Stimulated activated CD8-positive, alpha-beta memory T cell treated with anti-CD3 and anti-CD28 coated beads, Interleukin-7, amount 100 ng/mL, for 1 hour (primary cell): ENCODE data around the gene GPD1L.

Source experiments
- DNase-seq, 2 donors: peaks; one replicate each; pipeline ENCODE4 v3.0.0-alpha.2; 2020; ENCODE audit warnings: low read depth in 2 of 2

The GPD1L gene

DNA sequence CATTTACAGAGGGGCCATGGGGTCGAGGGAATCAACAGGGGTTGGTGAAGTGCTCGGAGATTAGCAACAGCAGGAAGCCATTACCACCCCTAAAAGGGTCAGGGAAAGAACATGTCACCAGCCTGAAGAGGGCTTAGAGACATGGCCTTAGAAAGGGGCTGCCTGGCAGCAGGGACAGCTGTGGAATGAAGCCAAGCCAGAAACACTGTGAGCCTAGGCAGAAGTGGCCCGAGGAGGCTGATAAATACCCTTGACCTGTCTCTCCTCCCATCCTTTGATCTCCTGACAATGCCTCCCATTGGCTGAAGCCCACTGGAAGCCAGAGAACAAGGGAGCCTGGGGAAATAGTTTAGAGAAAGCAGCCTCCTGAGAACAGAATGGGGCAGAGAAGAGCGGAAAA, 31.4 kb downstream of the GPD1L start:
- DNase-seq = no peak

GRCh38 chr3:32138545-32139104, 32.2 kb downstream of the GPD1L start:
- no peak for DNase-seq

- DNase-seq = no peak
Measured at GRCh38 chr3:32140943-32141342, 34.5 kb downstream of the GPD1L start.

DNA sequence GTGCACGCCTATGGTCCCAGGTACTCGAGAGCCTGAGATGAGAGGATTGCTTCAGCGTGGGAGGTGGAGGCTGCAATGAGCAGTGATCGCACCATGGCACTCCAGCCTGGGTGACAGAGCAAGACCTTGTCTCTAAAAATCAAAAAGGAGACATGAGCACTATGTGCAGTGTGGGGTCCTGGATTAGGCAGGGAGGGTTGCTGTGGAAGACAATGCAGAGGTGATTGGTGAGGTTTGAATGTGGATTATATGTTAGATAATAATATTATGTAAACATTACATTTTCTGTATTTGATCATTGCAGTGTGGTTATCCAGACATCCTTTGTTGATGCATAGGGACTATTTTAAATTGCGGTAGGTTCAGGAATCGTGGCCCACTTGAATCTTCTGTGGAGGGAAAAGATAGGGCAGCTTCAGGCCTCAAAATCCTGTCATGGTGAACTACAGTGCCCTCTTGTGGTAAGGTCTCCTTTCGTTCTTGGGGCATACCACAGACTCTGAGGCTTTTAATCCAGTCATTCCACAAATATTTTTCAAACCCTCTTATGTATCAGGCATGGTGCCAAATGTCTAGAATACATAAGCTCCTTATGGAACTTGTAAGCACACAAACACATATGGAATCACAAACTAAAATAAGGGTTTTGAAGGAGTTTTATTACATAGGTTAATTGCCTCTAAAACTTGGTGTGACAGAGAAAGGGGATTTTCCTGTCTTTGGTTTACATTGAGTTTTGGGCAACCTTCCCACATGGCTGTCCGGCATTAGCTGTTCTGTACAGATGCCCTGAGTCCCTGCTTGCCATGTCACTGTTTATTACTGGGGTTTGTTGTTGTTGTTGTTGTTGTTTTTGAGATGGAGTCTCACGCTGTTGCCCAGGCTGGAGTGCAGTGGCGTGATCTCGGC, 37.7 kb downstream of the GPD1L start:
- DNase-seq = peak in 1 of 2 donors; percentile 9

- DNase-seq = no peak
Measured at GRCh38 chr3:32146746-32147211, 40.4 kb downstream of the GPD1L start.

- no peak for DNase-seq
Measured at GRCh38 chr3:32147509-32147908, 41.1 kb downstream of the GPD1L start.

DNA sequence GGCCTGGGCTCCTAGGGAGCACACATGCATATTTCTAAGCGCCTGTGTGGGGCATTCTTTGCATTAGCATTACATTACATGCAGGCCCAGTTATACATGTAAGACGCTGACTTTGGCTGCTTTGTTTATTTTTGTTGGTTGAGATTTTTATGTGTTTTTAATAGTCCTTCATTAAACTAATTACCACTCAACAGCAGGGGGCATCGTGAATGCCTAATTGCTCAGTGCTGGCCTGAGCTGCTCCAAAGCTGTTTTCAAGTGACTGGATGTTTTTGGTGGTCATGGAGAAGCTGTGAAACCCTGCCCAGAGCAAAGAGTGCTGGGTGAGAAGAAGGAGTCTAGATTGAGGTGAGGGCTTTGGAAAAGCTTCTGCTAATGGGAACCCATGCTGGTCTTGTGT, 41.5 kb downstream of the GPD1L start:
- DNase-seq = no peak

- DNase-seq = no peak
Measured at GRCh38 chr3:32148351-32148750, 41.9 kb downstream of the GPD1L start.

DNA sequence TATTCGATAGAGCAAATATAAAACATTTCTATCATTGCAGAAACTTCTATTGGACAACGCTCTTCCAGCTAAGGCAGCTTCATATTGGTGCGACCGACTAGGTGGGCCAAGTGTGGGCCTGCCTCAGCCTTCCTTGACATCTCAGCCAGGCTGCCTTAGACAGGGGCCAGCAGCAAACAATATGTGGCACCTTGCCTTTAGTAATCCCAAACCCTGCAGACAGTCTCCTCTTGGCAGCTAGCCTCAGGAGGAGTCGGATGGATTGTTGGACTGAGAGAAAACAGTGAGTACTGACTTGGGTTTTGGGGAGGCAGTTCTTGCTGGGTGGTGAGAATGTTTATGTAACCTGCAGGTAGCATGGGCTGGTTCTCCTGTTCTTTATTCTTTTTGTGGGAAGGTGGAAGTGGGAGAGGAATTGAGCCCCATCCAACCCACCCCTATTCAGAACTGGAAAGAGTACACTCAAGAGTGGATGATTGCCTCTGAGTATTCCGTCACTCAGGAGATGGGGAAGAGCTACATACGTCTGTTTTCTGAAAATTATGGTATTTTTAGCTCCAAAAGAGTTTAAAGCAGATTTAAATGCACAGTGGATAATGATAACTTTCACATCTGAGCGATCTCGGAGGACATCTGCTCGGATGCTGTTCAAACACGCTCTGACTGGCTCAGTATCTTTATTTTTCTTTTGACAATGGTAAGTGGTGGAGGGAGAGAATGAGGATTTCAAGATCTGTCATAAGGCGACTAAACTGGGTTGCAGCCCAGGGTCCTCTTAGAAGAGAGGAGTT, 47.2 kb downstream of the GPD1L start:
- DNase-seq = no peak

- no peak for DNase-seq
Measured at GRCh38 chr3:32154205-32154579, 47.8 kb downstream of the GPD1L start.

GRCh38 chr3:32155117-32155516, 48.7 kb downstream of the GPD1L start:
- DNase-seq = no peak

GRCh38 chr3:32157600-32158264, 51.3 kb downstream of the GPD1L start:
- no peak for DNase-seq

DNA sequence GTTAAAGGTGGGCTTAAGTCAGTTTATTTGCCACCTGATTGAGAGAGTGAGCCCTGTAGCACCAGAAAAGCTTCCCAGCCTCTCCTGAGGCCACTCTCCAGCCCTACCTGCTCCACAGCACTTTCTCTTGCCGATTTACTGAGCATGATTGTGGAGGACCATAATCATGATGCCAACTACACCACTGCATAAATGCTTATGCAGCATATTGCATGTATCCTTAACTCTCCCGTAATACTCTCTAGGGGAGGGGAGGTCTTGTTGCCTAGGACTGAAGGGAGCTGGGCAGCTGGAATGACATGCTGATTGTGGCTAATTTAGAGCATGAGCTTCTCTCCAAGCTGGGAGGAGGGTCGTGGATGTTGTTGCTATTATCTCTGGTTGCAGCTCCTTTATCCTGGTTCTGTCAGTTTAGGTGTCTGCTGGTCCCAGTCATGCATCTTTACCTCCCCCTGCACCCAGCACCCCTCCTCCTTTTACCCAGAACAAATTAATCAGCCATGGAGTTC, 54.3 kb downstream of the GPD1L start:
- DNase-seq = no peak

- no peak for DNase-seq
Measured at GRCh38 chr3:32165442-32165841, 59.0 kb downstream of the GPD1L start.

- DNase-seq = no peak
Measured at GRCh38 chr3:32166654-32167053, 60.2 kb downstream of the GPD1L start.

GRCh38 chr3:32172420-32172819, 66.0 kb downstream of the GPD1L start:
- no peak for DNase-seq

DNA sequence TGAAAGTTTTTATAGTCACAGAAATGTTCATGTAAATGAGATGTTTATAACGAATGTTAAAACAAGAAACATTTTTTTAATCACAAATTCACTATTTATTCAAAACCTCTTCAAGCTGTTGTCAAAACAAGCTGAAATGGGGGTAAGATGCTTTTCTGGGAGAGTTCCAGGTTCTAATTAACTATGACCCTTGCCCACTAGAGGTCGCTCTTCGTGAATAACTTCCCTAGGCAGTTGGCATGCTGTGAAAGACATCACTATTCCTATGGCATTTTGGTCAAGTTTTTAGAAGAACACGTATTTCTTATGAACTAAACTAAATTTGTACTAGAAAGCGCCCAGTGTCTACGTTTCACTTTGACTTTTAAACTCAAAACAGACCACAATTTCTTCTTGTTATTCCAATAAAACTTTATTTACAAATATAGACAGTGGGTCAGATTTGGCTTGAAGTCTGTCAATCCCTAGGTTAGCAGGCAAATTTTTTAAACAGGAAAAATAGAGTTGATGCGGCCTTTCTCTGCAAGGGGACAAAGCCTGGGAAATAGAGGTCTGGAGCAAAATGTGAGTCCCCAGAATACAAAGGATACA, 69.3 kb downstream of the GPD1L start:
- peak in 1 of 2 donors; percentile 31 for DNase-seq

GRCh38 chr3:32176989-32177701, 70.7 kb downstream of the GPD1L start:
- peak in 1 of 2 donors; percentile 27 for DNase-seq

GRCh38 chr3:32177702-32178198, 71.3 kb downstream of the GPD1L start:
- DNase-seq = peak in 1 of 2 donors; percentile 10

DNA sequence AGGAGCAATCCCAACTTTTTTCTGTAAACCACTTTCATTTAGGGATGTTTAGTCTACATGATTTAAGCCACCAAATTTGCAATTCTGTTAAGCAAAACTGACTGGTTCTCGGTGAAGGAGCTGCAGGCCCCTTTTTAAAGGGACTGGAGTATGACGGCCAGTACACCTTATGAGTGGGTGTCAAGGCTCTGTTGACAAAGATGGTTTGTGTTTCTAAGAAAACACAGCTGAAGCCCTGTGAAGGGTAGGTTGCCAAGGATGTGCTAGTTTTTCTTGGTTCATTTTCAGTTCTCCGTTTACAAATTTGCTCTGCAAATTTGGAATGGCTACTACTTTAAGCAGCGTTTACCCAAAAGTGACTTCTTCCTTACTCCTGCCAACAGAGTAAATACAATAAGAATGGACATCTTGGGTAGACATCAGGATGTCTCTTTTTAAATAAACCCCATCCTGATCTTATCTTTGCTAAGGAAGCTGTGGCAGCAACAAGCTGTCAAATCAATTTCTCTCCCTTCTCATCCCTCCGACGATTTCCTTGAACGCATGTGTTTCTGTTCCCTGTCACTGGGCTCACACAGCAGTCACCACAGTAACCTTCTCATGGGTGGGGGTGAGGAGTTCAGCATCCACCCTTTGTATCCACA, 73.8 kb downstream of the GPD1L start:
- no peak for DNase-seq
